ENCODE results near the gene SRSF7. TPM values are rescaled to one million over a fixed set of nuclear protein-coding genes. Genes with fewer than 3 reads are reported as not detected.
A peak's percentile ranks its signal among the peaks of the same experiment; 100 is the strongest.
"Not testable (repeated sequence)": the region's sequence is repeated elsewhere in the genome, so short reads cannot be mapped to it uniquely, and the experiment has no call there.

SRSF7 gene
- total RNA-seq, 1 donor from 2014 or later: 90.3 TPM

- no peak for DNase-seq (ENCODE audit: low read depth in 2 of 2)
Observed at GRCh38 chr2:38733300-38733971, 17.7 kb downstream of the SRSF7 start.

DNA sequence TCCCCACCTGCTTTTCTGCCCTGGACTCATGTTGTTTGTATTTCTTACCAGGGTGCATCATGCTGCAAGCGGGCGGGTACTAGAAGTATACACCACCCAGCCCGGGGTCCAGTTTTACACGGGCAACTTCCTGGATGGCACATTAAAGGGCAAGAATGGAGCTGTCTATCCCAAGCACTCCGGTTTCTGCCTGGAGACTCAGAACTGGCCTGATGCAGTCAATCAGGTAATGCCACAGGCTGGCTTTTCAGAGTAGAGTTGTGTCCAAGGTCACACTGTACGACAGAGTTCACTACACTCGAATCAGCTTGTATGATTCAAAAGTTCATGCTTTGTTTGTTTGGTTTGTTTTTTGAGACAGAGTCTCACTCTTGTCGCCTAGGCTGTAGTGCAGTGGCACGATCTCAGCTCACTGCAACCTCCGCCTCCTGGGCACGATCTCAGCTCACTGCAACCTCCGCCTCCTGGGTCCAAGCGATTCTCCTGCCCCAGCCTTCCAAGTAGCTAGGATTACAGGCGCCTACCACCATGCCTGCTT is 19.4 kb downstream of the SRSF7 start:
- DNase-seq (ENCODE audit: low read depth in 2 of 2): no peak

DNA sequence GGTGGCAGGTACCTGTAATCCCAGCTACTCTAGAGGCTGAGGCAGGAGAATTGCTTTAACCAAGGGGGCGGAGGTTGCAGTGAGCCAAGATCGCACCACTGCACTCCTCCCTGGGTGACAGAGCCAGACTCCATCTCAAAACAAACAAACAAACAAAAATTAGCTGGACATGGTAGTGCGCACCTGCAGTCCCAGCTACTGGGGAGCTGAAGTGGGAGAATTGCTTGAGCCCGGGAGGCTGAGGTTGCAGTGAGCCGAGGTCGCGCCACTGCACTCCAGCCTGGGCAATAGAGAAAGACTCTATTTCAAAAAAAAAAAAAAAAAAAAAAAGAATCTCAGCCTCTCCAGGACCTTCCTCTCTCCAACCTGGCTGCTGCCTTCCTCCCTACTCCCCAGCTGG is 20.1 kb downstream of the SRSF7 start:
- DNase-seq (ENCODE audit: low read depth in 2 of 2): no peak

DNA sequence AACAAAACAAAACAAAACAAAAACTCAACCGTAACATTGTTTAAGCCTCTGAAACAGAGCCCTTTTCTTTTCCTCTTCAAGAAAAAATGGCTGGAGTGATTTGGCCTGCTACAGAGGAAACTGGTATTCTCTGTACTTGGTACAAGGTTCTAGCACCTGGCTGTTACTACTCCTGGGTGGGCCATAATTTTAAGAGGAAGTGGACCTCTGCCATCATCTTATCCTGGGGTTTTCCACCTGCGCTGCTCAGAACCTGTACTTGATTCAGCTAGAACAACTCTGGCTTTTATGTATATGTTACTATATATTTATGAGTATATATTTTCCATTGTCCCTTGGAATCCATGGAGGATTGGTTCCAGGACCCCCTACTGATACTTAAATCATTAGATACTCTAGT is 22.5 kb downstream of the SRSF7 start:
- DNase-seq (ENCODE audit: low read depth in 2 of 2): no peak

- no peak for DNase-seq (ENCODE audit: low read depth in 2 of 2)
Observed at GRCh38 chr2:38727661-38728060, 23.5 kb downstream of the SRSF7 start.

DNA sequence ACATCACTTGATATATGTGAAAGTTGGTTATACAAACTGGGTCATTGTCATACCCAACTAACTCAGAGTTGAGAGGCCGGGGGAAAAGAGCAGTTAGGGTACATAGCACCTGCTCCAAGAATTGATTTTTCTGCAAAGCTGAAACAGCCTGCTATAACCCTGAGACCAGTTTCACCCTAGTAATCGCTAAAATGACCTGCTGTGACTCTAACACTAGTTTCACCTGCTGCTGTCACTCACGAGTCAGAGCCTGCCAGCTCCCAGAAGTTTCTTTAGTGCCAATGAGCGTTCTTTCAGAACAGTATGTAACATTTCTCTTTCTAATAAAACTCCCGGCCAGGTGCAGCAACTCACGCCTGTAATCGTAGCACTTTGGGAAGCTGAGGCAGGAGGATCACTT is 28.0 kb downstream of the SRSF7 start:
- no peak for DNase-seq (ENCODE audit: low read depth in 2 of 2)

DNA sequence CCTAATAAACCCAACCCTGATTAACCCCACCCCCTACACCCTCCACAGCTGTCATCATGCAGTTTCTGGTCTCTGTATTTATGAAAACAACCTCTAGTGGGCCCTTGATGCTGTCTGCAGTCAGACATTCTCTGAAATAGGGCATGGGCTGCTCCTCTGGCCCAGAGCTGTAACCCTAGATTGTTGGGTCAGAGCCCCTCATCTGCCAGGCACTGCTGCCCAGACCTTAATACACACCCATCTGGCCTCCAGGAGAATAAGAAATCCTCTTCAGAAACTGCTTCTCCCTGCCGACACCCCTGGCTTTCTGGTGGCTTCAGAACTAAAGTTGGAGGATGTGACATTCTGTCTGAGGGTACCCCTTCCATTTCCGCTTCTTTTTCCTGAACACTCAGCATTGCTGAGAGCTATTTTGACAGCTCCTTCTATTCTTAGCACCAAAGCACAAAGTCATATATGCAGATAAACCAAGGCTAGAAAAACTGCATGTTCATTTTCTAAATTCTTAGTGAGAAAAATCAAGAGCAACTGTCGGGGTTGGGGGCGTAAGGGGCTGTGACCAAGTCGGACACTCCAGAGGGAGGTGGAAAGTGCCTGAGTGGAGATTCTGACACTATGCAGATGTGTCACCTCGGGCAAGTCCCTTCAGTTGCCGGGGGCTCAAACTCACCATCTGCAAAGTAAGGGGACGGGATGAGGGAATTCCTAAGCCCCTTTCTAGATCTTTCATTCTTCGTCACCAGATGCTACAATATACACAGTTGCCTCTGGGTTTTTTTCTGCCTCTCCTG is 28.7 kb downstream of the SRSF7 start:
- DNase-seq (ENCODE audit: low read depth in 2 of 2): no peak

- peak; percentile 37 to 51 for DNase-seq (ENCODE audit: low read depth in 2 of 2)
Observed at GRCh38 chr2:38720613-38721241, 30.4 kb downstream of the SRSF7 start.

GRCh38 chr2:38719706-38720105 is 31.5 kb downstream of the SRSF7 start:
- no peak for DNase-seq (ENCODE audit: low read depth in 2 of 2)

DNA sequence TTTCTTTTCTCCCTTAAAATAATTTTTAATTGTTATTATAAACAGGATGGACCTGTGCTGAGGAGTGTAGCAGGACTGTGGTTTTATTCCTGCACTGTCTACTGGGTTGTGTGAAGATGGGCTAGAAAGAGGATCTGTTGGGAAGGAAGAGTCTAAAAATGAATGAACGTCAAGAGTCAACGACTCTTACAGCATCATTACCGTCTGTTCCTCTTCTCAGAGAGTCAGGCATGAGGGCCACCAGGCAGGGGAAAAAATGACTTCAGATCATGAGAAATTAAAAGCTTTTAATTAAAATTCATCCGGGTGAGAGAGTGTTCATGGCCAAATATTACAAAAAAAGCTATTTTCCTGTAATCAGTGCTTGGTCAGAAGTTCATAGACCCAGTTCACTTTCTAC is 32.6 kb downstream of the SRSF7 start:
- DNase-seq (ENCODE audit: low read depth in 2 of 2): no peak

DNA sequence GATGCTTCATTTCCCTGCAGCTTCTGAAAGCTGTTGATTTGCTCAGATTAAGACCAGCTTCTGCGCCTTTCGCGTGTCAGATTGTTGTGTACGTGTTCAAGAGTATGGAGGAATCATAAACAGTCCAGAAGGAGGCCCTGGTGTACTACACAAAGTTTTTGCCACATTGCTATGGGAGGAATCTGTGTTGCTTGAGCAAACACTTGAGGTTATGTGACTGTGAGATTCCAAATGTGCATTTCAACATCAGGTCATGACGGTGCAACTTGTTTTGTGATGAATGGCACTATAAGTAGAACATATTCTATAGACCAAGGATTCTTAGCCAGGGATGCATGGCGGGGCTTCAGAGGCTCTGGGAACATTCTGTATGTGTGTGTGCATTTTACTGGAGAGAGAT is 35.0 kb downstream of the SRSF7 start:
- DNase-seq (ENCODE audit: low read depth in 2 of 2): no peak

GRCh38 chr2:38714941-38715340 is 36.2 kb downstream of the SRSF7 start:
- DNase-seq (ENCODE audit: low read depth in 2 of 2): not testable (repeated sequence)

- no peak for DNase-seq (ENCODE audit: low read depth in 2 of 2)
Observed at GRCh38 chr2:38713338-38713737, 37.8 kb downstream of the SRSF7 start.

GRCh38 chr2:38712871-38713270 is 38.3 kb downstream of the SRSF7 start:
- DNase-seq (ENCODE audit: low read depth in 2 of 2): no peak

- no peak for DNase-seq (ENCODE audit: low read depth in 2 of 2)
Observed at GRCh38 chr2:38712413-38712812, 38.7 kb downstream of the SRSF7 start.

GRCh38 chr2:38711558-38711957 is 39.6 kb downstream of the SRSF7 start:
- DNase-seq (ENCODE audit: low read depth in 2 of 2): no peak

DNA sequence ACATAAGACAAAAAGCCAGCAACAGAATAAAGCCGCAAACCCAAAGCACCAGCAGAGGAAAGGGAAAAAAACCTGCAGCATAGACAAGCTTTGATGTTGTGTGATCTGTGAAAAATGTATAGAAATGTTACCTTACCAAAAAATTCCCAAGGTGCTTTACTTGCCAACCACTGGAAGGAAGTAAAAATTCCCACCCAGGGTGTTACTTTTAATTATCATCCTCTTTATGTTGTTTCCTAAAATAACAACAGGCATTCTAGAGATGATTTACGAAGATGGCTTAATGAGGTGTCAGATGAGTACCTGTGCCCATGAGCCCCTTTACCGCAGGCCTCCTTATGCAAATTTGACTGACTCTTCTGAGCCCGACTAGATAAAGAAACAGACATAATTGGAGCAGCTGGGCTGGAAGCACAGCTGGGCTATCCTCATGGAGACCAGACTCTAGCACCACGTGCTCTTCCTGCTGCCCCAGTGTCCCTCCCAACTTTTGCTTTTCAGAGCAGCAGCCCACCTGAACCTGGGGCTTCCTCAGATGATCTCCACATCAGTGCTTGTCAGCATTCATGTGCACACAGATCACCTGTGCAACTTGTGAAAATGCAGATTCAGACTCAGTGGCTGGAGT is 41.5 kb downstream of the SRSF7 start:
- DNase-seq (ENCODE audit: low read depth in 2 of 2): no peak

DNA sequence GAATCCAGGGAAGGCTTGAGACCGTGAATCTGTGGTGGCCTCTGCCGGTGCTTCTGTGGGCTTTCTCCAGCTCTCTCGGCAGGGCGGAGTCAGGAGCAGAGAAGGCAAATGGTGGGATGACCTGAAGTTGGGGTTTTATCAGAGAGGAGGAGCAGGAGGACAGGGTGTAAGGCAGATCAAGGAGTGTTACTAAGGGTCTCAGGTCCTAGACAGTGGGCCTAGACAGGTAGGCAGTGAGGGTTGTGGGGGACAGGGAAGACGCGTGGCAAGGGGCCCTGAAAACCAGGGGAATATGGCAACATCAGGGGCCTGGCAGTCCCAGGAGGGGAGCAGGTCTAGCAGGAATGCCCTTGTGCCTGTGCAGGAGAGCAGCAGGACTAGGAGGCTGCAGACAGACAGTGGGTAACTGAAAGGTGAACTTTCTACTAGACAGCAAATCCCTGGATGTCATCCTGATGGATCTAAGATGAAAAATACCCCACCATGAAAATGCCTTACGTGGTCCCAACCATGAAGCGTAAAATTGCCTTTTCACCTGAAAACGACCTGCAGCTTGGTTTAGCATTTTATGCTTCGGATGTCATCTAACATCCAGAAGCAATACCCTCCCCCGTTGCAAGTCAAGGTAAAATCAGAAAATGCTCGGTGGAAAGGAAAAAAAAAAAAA is 42.1 kb downstream of the SRSF7 start:
- DNase-seq (ENCODE audit: low read depth in 2 of 2): no peak

- DNase-seq (ENCODE audit: low read depth in 2 of 2): not testable (repeated sequence)
Observed at GRCh38 chr2:38708491-38708890, 42.7 kb downstream of the SRSF7 start.

DNA sequence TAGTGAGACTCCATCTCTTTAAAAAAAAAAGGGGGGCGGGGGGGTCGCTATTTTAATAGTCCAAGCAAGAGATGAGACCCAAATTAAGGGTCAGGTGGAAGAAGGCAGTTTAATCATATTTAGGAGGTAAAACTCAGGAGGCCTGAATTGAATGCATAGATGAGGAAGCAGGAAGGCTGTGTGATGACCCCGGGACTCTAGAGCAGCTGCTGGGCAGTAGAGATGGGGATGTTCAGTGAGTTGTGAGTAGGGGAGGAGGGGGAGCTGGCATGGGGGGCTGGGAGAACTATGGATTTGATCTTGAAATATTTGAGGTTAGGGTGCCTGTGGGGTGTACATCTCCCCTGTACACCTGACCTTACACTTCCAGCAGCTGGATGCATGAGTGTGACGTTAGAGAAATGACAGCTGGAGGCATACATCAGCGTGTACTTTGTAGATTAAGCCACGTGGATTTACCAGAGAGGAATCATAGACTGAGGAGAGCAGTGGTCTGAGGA is 44.3 kb downstream of the SRSF7 start:
- DNase-seq (ENCODE audit: low read depth in 2 of 2): peak in 1 of 2 donors; percentile 56

DNA sequence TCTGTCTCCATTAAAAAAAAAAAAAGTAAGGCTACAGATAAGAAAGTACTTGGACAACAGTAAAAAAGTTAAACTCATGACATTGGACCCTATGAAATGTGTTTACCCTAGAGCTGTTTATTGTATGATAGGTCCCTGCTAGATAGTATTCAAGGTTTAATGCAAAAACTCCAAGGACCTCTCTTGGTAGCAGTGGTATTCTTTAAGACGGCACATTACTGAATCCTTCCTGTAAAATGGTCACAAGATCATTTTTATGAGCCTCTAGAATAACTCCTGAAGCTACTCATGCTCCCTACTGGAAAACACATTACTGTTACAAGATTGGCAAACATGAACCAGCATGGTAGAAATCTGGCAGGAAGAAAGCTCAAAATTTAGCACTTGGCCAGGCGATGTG is 46.5 kb downstream of the SRSF7 start:
- no peak for DNase-seq (ENCODE audit: low read depth in 2 of 2)

Measured in lung microvascular endothelial cell (primary cell).